DMS114 treated with DMSO at 0.1 percent for 48 hours (cell line): ENCODE measurements around the gene CDK9.
"Not testable (repeated sequence)": the region's sequence is repeated elsewhere in the genome, so short reads cannot be mapped to it uniquely, and the experiment has no call there.

ENCODE experiments used
- DNase-seq: peaks from one replicate; lab custom pipeline; 2025; ENCODE audit not compliant: unreplicated experiment; lab: John Stamatoyannopoulos, UW

The CDK9 gene

GRCh38 chr9:127779136-127779981 is 6.5 kb upstream of the CDK9 start:
- no peak for DNase-seq

- DNase-seq, result no peak
Observed at GRCh38 chr9:127780126-127780885, 5.5 kb upstream of the CDK9 start.

DNA sequence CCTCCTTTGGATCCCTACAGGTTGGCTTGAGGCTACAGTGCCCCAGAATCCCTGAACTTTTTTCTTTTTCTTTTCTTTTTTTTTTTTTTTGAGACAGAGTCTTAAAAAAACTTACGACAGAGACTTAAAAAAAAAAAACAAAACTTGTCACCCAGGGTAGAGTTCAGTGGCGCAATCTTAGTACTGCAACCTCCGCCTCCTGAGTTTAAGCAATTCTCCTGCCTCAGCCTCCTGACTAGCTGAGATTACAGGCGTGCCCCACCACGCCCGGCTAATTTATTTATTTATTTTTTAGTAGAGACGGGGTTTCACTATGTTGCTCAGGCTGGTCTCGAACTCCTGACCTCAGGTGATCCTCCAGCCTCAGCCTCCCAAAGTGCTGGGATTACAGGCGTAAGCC is 4.9 kb upstream of the CDK9 start:
- DNase-seq, result not testable (repeated sequence)

DNA sequence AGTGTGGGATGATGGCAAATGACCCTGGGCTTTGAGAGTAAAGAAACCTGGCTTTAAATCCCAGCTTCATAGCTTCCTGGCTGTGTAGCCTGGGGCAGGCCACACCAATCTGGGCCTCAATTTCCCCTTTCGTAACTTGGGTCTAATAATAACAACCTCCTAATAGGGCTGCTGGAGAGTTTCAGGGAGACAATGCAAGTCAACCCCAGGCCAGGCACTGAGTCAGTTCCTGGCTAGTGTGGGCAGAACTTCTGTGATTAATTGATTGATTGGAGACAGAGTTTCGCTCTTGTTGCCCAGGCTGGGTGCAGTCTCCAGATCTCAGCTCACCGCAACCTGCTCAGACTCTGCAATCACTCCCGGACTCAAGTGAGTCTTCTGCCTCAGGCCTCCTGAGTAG is 4.0 kb upstream of the CDK9 start:
- DNase-seq, result no peak

DNA sequence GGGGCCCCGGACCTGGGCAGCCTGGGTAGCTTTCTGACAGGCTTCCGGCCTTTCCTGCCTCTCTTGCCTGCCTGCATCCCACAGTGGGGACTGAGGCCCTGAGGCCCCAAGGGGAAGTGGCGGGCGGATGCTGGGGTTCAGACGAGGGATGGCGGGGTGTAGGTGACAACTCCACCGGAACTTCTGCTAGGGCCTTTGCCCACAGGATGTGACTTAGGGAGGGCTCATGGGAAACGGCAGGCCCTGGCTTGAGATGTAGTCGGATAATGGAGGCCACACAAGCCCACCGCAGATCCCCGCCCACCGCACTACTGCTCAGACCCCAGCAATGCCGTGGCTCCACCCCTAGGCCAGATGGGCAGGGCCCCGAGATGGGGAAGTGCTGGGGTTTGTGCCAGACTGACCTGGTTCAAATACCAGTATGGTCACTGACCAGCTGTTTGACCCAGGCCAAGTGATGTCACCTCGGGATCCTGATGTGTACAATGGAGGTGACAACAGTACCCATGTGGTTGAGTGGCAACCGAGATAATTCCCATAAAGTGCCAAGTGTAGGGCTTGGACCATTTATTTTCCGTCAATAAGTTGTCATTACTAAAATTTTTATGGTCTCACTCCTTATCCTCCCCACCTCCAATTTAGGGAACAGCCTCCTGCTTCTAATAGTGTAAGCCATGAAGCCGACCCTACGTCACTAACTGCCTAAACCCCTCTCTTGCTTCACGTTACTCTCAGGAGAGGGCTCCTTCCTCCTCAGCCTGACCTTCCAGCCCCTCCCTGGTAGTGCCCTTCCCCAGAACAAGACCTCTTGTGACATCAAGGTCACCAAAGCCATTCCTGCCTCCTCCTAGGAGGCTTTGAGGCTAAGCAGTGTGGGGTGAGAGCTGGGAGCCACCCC is 2.5 kb upstream of the CDK9 start:
- DNase-seq, result no peak

GRCh38 chr9:127785023-127785932 is 556 bp upstream of the CDK9 start:
- DNase-seq, result peak; percentile 49

- no peak for DNase-seq
Observed at GRCh38 chr9:127786773-127787104, 905 bp downstream of the CDK9 start.

- no peak for DNase-seq
Observed at GRCh38 chr9:127788337-127789011, 2.6 kb downstream of the CDK9 start.

DNA sequence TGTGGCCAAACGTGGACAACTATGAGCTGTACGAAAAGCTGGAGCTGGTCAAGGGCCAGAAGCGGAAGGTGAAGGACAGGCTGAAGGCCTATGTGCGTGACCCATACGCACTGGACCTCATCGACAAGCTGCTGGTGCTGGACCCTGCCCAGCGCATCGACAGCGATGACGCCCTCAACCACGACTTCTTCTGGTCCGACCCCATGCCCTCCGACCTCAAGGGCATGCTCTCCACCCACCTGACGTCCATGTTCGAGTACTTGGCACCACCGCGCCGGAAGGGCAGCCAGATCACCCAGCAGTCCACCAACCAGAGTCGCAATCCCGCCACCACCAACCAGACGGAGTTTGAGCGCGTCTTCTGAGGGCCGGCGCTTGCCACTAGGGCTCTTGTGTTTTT is 3.3 kb downstream of the CDK9 start:
- no peak for DNase-seq

DNA sequence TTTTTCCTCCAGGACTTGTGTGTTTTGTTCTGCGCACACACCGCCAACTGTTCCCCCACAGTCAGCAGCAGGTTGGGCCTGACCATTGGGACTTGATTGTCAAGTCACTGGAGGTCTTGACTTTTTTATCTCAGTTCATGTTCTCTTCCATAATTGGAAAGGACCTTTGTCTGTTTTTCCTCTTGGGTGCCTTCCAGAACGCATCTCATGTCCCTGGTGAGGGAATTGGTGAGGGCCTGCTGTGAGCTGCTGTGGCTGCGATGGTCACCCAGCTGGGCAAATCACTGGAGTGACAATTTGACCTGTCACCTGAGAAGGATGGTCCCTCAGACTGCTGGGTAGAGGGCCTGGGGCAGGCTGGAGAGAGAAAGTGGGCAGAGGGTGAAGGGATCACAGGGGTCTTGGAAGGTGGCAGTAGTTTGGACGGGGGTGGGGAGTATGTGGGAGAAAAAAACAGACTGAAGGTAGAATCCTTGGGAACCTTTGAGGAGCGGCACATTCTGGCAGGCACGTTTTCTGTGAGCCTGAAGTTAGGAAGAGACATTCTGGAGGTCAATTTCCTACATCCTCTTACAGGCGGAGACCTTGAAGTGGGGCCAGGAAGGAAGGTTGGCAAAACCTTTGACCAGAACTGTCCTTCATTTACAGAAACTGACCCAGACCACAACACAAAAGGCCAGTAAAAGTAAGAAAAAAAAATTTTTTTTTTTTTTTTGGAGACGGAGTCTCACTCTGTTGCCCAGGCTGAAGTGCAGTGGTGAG is 4.4 kb downstream of the CDK9 start:
- DNase-seq, result no peak

DNA sequence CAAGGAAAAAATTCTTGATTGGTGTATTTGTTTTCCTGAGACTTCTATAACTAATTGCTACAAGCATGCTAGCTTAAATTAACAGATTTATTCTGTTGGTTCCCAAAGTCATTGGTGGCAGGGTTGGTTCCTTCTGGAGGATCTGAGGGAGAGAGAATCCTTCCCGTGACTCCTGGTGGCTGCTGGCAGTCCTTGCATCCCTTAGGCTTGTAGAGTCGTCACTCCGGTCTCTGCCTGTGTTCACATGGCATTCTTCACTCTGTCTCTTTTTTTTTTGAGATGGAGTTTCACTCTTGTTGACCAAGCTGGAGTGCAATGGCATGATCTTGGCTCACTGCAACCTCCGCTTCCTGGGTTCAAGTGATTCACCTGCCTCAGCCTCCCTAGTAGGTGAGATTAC is 5.3 kb downstream of the CDK9 start:
- no peak for DNase-seq

DNA sequence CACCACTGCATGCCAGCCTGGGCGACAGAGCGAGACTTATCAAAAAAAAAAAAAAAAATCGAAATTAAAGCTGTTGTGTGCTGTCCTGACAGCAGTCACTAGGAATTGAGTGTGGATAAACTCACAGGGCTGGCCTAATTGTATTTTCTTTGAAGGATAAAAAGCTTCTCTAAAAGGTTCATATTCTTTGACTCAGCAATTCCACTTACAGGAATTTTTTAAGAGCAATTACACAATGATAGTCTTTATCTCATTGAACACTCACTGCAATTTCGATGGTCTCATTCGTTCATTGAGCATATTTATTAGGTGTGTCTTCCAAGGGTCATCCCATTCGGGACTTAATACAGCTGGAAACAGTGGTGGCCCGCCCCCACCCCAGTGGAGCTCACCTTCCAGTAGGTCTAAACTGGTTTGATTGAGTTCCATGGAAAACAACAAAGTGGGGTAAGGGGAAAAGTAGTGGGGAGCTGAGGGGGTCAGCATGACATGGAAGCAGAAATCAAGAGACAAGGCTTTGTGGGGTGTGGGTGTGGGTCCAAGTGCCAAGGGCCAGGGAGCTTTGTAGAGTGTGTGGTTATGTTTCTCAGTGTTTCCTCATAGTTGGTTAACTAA is 6.7 kb downstream of the CDK9 start:
- no peak for DNase-seq

GRCh38 chr9:127793093-127793708 is 7.4 kb downstream of the CDK9 start:
- no peak for DNase-seq

DNA sequence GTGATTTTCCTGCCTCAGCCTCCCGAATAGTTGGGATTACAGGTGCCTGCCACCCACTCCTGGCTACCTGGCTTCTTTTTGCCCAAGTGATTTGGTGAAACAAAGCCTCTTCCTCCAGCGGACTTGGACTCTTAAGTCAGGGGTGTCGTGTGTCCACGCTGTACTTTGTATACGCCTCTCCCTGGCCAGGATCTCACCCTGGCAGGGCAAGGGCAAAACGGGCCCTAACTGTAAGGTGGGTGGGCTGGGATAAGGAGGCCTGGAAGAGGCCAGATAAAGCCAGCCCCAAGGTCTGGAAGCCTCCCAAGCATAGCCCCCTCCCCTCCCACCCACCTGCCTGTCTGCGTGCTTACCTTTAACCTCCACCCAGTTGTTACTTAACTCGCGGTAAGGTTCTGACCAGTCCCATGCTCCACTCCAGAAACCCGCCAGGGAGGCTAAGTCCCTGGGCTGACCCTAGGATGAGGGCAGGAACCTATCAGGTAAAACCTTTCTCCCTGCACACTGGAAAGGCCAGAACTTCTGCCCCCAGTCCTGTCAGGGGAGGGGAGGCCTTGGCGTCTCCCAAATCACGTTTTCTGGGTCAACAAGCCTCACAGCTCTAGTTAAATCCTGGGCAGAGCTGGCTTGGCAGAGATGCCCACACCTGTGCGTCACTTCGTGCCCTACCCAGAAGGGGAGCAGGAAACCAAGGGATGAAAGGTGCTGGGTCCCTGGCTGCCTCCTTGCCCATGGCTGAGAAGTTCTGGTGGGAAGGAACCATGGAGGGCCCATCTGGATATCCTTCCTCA is 8.4 kb downstream of the CDK9 start:
- DNase-seq, result no peak

DNA sequence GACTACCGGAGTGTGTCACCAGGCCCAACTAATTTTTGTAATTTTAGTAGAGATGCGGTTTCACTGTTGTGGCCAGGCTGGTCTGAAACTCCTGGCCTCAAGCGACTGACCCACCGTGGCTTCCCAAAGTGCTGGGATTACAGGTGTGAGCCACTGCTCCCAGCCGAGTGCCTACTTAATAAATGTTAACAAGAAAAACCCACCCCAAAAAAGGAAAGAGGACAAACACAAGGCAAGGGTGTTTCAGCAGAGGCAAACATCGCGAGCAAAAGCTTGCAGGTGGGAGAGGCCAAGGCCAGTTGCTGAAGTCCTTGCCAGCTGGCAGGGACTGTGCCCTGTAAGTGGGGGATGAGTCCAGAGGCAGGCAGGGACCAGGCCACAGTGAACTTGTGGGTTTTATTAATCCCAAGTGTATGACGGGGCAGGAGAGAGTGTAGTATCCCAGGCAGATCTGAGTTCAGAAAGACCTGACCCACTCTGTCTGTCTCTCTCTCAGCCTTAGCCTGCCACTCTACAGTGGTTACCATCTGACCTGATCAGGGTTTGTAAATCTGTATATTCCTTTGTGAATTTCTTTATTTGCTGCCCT is 10.5 kb downstream of the CDK9 start:
- no peak for DNase-seq

DNA sequence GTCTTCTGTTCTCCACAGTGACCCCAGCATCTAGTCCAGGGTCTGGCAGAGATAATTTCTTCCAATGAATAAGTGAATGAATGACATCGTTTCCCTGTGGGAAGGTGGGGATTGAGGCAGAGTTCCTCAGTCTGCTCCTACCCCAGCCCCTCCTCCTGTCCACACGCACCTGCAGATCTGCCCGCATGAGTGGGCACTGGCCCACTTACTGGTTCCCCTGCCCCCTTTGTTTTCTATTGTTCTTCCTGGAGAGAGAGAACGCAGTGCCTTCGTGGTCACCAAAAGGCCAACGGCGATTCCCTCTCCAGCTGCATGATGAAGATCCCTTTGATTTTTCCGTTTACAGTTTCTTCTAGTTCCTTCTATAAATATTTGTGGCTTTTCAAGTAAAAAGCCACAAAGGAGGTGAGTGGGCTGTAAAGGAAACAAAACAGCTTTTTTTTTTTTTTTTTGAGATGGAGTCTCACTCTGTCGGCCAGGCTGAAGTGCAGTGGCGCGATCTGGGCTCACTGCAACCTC is 11.1 kb downstream of the CDK9 start:
- DNase-seq, result no peak
